GM12873 (cell line): Measurements from ENCODE around the gene OXSR1.

Experiments
- CTCF ChIP-seq: IDR thresholded peaks from 2 replicates; pipeline ENCODE4 v1.5.1; 2012; ENCODE audit warnings: low read depth, mild to moderate bottlenecking, moderate library complexity, low read length, control low read depth; ENCODE audit not compliant: insufficient read depth; ENCODE audit errors: missing control alignments

The OXSR1 gene

GRCh38 chr3:38119248-38119544 is 46.1 kb upstream of the OXSR1 start:
- no peak for TF ChIP-seq CTCF

GRCh38 chr3:38119821-38120692 is 45.3 kb upstream of the OXSR1 start:
- no peak for TF ChIP-seq CTCF

- no peak for TF ChIP-seq CTCF
Observed at GRCh38 chr3:38120693-38121450, 44.5 kb upstream of the OXSR1 start.

- no peak for TF ChIP-seq CTCF
Observed at GRCh38 chr3:38121451-38121831, 43.9 kb upstream of the OXSR1 start.

- TF ChIP-seq CTCF, result no peak
Observed at GRCh38 chr3:38121832-38122461, 43.4 kb upstream of the OXSR1 start.

- no peak for TF ChIP-seq CTCF
Observed at GRCh38 chr3:38122712-38123290, 42.5 kb upstream of the OXSR1 start.
